Coronary artery (tissue), 2 donors: ENCODE data around the gene RELCH.

Source experiments
- DNase-seq: peaks from one replicate; pipeline ENCODE4 v3.0.0-alpha.2; 2017; ENCODE audit warnings: low spot score
- H3K27ac ChIP-seq, 2 donors: fragments of 200-600 bp; sonication (generic); one replicate each; pipeline ENCODE4 v1.5.1; 2016 to 2019
- H3K4me3 ChIP-seq: fragments of 200-600 bp; sonication (generic); 2 replicates; pipeline ENCODE4 v1.5.1; 2016; ENCODE audit warnings: mild to moderate bottlenecking, moderate library complexity
- CTCF ChIP-seq: fragments of 200-600 bp; sonication (generic); IDR thresholded peaks from one replicate; pipeline ENCODE4 v1.5.1; 2019; ENCODE audit warnings: antibody characterized with exemption

Gene RELCH

GRCh38 chr18:62357079-62357719 lies 170.1 kb downstream of the RELCH start:
- H3K27ac ChIP-seq, result no peak overlapping the region
- no peak for TF ChIP-seq CTCF
- no peak overlapping the region for H3K4me3 ChIP-seq
- DNase-seq, result no peak
